ENCODE results near the gene PASK.

DNA sequence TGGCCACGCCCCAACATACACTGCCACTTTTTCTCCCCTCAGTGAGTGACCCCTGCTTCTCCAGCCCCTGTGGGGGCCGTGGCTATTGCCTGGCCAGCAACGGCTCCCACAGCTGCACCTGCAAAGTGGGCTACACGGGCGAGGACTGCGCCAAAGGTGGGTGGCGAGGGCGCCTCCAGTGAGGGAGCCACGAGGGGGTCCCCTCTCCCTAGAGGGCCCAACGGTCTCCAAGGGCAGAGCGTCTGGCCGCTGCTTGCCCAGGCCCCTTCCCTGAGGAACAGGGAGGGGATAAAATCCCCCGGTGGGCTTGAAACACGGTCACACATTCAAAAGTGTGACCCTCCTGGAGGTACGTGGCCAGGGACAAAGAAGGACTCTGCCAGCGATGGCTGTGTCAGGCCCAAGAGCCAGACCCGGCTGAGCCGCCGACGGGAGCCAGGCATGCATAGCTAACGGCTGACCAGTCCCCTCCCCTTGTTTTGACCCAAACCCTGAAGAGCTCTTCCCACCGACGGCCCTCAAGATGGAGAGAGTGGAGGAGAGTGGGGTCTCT is 84.4 kb downstream of the PASK start:
- TF ChIP-seq, protein P1, sequence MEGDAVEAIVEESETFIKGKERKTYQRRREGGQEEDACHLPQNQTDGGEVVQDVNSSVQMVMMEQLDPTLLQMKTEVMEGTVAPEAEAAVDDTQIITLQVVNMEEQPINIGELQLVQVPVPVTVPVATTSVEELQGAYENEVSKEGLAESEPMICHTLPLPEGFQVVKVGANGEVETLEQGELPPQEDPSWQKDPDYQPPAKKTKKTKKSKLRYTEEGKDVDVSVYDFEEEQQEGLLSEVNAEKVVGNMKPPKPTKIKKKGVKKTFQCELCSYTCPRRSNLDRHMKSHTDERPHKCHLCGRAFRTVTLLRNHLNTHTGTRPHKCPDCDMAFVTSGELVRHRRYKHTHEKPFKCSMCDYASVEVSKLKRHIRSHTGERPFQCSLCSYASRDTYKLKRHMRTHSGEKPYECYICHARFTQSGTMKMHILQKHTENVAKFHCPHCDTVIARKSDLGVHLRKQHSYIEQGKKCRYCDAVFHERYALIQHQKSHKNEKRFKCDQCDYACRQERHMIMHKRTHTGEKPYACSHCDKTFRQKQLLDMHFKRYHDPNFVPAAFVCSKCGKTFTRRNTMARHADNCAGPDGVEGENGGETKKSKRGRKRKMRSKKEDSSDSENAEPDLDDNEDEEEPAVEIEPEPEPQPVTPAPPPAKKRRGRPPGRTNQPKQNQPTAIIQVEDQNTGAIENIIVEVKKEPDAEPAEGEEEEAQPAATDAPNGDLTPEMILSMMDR (IDR thresholded peaks at IDR 0.05), result no peak
- no peak for TF ChIP-seq POLR2AphosphoS5 (IDR thresholded peaks at IDR 0.05; ENCODE audit: low read depth, low read length)
